Measurements from ENCODE around the gene KIAA0040. TPM values are rescaled to one million over a fixed set of nuclear protein-coding genes. Genes with fewer than 3 reads are reported as not detected.

The KIAA0040 gene
- polyA plus RNA-seq, 1 experiment = 10.8 TPM

- no peaks in the 10 kb centered on the region; the same call in 1 of the 2 replicates for H3K27me3 ChIP-seq (ENCODE audit: control insufficient read depth, insufficient read depth, low read length)
- ChIA-PET POLR2A (no interaction called here), CTCF (interaction anchor here (0.5 to 5.5 kb wide), 26 partner anchors 10 to 192 kb away, joined by 3 to 82 read pairs (median 4); no protein-coding TSS in a partner anchor)
- no peak for DNase-seq (ENCODE audit: low read depth)
- H3K4me3 ChIP-seq (ENCODE audit: low read depth, low read length) = no peak overlapping the region
- no peaks in the 10 kb centered on the region for H3K36me3 ChIP-seq (ENCODE audit: control insufficient read depth, insufficient read depth, low read length)
- TF ChIP-seq CTCF (IDR thresholded peaks at IDR 0.05; ENCODE audit: insufficient read depth, low read depth, low read length) = no peak
Measured at GRCh38 chr1:175145899-175146528, 46.6 kb downstream of the KIAA0040 start.

DNA sequence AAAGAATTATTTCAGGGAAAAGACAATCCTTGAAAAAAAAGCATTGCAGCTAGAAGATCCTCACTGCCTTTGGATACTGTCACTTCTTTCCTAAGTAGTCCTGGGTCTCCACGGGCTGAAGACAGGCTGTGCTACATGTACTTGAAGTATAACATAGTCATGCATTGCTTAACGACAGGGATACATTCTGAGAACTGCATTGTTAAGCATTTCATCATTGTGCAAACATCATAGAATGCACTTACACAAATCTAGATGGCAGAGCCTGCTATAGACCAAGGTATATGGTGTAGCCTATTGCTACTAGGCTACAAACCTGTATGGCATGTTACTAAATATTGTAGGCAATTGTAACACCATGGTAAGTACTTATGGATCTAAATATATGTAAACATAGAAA lies 54.0 kb downstream of the KIAA0040 start:
- ChIA-PET POLR2A (no interaction called here), CTCF (interaction anchor here (0.7 to 12.1 kb wide), 5 partner anchors 7 to 109 kb away, joined by 3 to 82 read pairs (median 5); no protein-coding TSS in a partner anchor)
- H3K36me3 ChIP-seq (ENCODE audit: control insufficient read depth, insufficient read depth, low read length) = no peaks in the 10 kb centered on the region
- TF ChIP-seq CTCF (IDR thresholded peaks at IDR 0.05; ENCODE audit: insufficient read depth, low read depth, low read length) = no peak
- H3K4me3 ChIP-seq (ENCODE audit: low read depth, low read length) = no peak overlapping the region
- peaks cover 5% of the 10 kb centered on the region for H3K27me3 ChIP-seq (ENCODE audit: control insufficient read depth, insufficient read depth, low read length)
- DNase-seq (ENCODE audit: low read depth) = no peak

DNA sequence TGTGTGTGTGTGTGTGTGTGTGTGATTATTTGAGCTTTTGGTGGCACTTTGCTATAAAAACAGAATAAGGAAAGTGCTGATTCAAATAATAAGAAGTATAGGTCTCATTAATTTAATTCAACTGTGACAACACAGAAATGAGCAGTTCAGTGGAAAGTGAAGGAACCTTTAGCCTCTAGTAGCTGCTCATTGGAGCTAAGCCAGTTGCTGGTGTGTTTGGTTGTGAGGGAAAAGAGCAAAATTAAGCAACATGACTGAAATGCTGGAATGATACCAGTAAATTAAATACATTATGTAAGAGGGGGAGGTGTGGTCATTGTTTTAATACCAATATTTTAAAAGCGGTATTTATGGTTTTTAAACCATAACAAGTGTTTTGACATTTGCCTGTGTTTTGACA lies 55.2 kb downstream of the KIAA0040 start:
- ChIA-PET CTCF (interaction anchor here (1.3 to 12.1 kb wide), 2 partner anchors 8 to 14 kb away, joined by 6 to 82 read pairs; no protein-coding TSS in a partner anchor), POLR2A (no interaction called here)
- H3K4me3 ChIP-seq (ENCODE audit: low read depth, low read length) = no peak overlapping the region
- no peak for DNase-seq (ENCODE audit: low read depth)
- H3K36me3 ChIP-seq (ENCODE audit: control insufficient read depth, insufficient read depth, low read length) = no peaks in the 10 kb centered on the region
- no peak for TF ChIP-seq CTCF (IDR thresholded peaks at IDR 0.05; ENCODE audit: insufficient read depth, low read depth, low read length)
- H3K27me3 ChIP-seq (ENCODE audit: control insufficient read depth, insufficient read depth, low read length) = peaks cover 5% of the 10 kb centered on the region

GRCh38 chr1:175136246-175136645 lies 56.3 kb downstream of the KIAA0040 start:
- Histone ChIP-seq H3K4me3 (ENCODE audit: low read depth, low read length) (no peak overlapping the region), H3K27me3 (ENCODE audit: control insufficient read depth, insufficient read depth, low read length) (peaks cover 5% of the 10 kb centered on the region), H3K36me3 (ENCODE audit: control insufficient read depth, insufficient read depth, low read length) (no peaks in the 10 kb centered on the region)
- POLR2A ChIA-PET = no interaction called here
- TF ChIP-seq CTCF (IDR thresholded peaks at IDR 0.05; ENCODE audit: insufficient read depth, low read depth, low read length) = no peak
- CTCF ChIA-PET = interaction anchor here (1.3 to 12.1 kb wide), 2 partner anchors 9 to 113 kb away, joined by 3 to 82 read pairs; partner anchors contain the start of gene MRPS14
- no peak for DNase-seq (ENCODE audit: low read depth)

GRCh38 chr1:175134500-175134899 lies 58.1 kb downstream of the KIAA0040 start:
- Histone ChIP-seq H3K4me3 (ENCODE audit: low read depth, low read length) (no peak overlapping the region), H3K36me3 (ENCODE audit: control insufficient read depth, insufficient read depth, low read length) (no peaks in the 10 kb centered on the region), H3K27me3 (ENCODE audit: control insufficient read depth, insufficient read depth, low read length) (peaks cover 5% of the 10 kb centered on the region)
- DNase-seq (ENCODE audit: low read depth) = no peak
- ChIA-PET POLR2A (no interaction called here), CTCF (interaction anchor here (1.4 to 12.1 kb wide), 5 partner anchors 11 to 105 kb away, joined by 3 to 82 read pairs (median 4); no protein-coding TSS in a partner anchor)
- TF ChIP-seq CTCF (IDR thresholded peaks at IDR 0.05; ENCODE audit: insufficient read depth, low read depth, low read length) = no peak

Data from BJ (cell line).